T-helper 1 cell treated with Interleukin-12 subunit alpha and Interleukin-12 subunit beta and Interleukin-4 antibody, amounts not matched to agents 30 ng/mL and 1 ng/mL, for 36 hours (primary cell): Measurements from ENCODE around the gene MAML3. TPM values are rescaled to one million over a fixed set of nuclear protein-coding genes. Genes with fewer than 3 reads are reported as not detected.

Experiments
- intact Hi-C: fragments of 100-400 bp; cut with micrococcal nuclease; formaldehyde crosslinking; loops from one replicate; pipeline ENCODE4 v1.15.1; 2024
- total RNA-seq: library from RNA; stranded (reverse); gene quantifications from 2 replicates; pipeline ENCODE4 v1.2.3, GENCODE V29; 2022

The MAML3 gene
- total RNA-seq, 1 donor from 2014 or later = 0.83 TPM

- intact Hi-C loops = no loop called here
These were observed 210.7 kb downstream of the MAML3 start for GRCh38 chr4:139943277-139943676.

DNA sequence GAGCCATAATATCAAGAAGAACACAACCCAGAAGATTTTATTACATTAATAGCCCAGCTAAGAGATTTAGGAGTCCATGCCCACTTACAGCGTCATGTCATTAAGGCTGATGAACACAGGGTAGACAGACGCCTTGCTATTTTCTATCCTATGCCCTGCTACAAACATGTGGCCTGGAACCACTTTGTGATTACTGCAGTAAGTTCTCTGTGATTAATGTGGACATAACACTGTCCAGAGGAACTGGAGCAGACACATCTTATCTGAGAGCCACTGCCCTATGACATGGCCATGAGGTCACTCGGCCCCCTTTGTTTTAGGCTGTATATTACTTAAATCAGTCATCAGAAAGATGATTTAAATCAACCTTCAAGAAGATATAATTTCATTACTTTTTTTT is 211.7 kb downstream of the MAML3 start:
- intact Hi-C loops = no loop called here

- intact Hi-C loops = no loop called here
These were observed 213.4 kb downstream of the MAML3 start for GRCh38 chr4:139940600-139940999.

GRCh38 chr4:139938414-139938813 is 215.6 kb downstream of the MAML3 start:
- intact Hi-C loops = no loop called here

GRCh38 chr4:139935911-139936310 is 218.1 kb downstream of the MAML3 start:
- intact Hi-C loops = no loop called here

DNA sequence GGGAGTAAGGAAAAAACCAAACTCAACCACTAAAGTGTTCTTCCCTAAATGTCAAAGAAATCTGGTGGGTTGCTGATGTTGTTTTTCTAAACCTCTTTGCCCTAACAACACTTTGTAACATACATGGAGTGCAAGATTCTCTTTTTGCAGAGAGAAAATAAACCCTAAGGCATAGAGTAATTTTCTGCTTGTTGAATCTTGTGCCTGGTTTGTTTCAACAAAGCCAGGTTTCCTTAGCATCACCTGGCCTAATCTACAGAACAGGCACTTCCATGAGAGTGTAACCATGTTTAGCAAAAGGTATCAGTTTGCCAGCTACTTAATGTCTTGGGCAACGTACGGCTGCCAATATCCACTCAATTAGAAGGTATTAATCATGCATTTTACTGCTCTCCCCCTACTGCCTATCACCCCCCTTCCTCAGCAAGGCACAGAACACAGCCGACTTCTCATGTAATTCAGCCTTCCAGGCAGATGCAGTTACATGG is 219.2 kb downstream of the MAML3 start:
- intact Hi-C loops = no loop called here

GRCh38 chr4:139934057-139934707 is 219.8 kb downstream of the MAML3 start:
- intact Hi-C loops = no loop called here

DNA sequence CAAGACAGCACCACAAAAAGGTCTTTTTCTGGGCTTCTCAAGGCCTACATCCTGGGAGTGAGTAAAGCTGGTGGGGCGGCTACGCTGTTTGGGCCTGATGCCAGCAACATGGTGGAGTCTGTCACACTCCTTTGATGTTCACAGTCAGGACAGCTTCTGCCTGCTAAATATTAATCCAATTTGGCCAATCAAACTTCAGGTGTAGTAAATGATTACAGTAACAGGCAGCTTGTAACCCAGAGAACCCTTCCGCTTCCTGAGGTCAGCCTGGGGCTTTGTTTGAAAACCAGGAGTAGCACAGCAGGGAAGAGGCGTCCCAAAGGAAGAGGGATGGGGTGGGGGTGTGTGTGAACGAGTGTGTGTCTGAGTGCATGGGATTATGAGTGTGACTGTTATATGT is 220.4 kb downstream of the MAML3 start:
- intact Hi-C loops = no loop called here

- intact Hi-C loops = no loop called here
These were observed 220.9 kb downstream of the MAML3 start for GRCh38 chr4:139933104-139933503.

DNA sequence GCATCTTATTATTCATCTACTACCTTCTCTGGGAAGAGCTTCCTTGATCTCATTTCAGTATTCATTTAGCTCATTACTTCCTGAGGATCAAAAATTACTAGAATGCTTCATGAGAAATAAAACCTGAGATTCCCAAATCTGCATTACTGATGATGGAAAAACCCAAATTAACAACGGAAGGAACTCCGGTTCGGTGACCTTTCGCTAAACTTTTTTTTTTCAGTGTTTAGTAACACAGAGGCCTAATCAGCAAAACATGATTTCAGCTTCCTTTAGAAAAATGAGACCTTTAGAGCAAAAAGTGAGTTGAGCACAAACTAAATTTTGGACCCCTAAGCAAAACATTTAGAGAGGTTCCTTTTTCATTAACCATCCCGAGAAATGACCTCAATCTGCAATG is 229.2 kb downstream of the MAML3 start:
- intact Hi-C loops = no loop called here

- intact Hi-C loops = no loop called here
These were observed 231.5 kb downstream of the MAML3 start for GRCh38 chr4:139922406-139923024.

DNA sequence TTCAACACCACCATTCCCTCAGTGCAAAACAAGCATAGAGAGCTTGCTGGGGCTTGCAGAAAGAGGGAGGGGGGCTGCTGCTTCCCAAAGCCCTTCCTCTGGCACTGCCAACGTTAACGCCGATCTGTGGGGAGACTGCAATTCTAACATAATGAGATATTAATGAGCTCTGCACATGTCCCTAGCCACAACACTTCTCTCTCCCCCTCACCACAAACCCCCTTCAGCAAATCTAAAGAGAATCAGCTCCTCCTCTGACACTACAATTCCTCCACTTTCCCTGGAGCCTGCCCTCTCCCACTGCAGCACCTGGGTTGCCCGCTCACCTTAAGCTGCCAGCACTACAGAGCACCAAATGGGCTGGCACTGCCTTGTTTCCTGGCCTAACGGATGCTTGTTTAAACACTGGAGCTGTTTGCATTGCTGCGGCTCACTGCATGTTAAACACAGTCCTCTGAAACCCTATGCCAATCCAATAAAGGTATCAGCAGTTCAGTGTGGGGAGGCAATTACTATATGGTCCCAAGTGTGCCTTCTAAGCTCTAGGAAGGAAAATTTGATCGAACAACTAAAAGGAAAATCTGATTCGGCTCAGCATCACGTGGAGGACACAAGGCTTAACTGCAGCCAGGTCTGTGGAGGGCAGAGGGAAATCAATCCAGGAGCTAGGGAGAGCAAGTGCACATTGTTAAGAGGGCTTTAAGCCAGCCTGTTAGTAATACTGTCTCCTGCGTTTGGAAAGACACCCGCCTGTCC is 232.4 kb downstream of the MAML3 start:
- intact Hi-C loops = no loop called here

DNA sequence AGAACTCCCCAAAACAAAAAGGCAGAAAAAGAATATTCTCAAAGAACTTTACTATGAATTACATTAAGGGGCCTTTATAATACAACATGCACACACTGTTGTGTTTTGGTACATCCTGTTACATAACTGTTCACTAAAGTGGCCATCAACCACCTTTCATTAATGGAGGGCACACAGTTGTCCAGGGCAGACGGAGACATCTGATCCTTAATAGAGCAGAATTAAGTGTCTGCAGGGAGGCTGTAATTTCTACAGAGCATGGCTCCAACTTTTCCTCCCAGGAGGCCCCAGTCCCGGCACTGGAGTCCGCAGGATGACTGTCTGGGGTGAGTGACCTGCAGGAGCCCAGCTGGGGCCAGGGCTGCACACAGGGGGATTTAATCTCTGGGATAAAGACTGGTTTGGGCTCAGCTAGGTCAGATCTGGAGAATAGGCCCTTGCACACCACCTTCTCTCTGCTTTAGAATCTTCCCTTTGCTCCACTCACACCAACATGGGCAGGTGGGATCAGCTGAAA is 233.4 kb downstream of the MAML3 start:
- intact Hi-C loops = no loop called here

- intact Hi-C loops = no loop called here
These were observed 234.5 kb downstream of the MAML3 start for GRCh38 chr4:139919521-139919920.

GRCh38 chr4:139919004-139919403 is 235.0 kb downstream of the MAML3 start:
- intact Hi-C loops = no loop called here

DNA sequence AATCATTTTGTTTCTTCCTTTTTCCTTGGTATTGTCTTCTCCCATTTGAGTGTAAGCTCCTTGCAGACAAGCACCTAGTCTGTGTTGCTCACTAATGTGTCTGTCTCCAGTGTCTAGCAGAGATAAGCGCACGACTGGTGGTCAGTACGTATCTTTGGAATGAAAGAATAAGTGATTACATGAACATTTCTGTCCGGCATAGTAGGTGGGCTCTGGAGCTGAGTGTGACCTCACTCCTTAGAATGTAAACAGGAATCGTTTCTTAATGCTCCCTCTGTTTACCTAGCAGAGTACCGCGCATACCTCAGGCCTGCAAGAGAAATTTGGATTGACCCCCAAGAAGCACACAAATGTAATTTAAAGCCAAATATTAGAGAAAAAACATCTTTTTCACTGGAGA is 235.4 kb downstream of the MAML3 start:
- intact Hi-C loops = no loop called here

GRCh38 chr4:139917896-139918295 is 236.1 kb downstream of the MAML3 start:
- intact Hi-C loops = no loop called here

GRCh38 chr4:139916041-139916440 is 237.9 kb downstream of the MAML3 start:
- intact Hi-C loops = no loop called here

- intact Hi-C loops = no loop called here
These were observed 238.9 kb downstream of the MAML3 start for GRCh38 chr4:139915037-139915436.

DNA sequence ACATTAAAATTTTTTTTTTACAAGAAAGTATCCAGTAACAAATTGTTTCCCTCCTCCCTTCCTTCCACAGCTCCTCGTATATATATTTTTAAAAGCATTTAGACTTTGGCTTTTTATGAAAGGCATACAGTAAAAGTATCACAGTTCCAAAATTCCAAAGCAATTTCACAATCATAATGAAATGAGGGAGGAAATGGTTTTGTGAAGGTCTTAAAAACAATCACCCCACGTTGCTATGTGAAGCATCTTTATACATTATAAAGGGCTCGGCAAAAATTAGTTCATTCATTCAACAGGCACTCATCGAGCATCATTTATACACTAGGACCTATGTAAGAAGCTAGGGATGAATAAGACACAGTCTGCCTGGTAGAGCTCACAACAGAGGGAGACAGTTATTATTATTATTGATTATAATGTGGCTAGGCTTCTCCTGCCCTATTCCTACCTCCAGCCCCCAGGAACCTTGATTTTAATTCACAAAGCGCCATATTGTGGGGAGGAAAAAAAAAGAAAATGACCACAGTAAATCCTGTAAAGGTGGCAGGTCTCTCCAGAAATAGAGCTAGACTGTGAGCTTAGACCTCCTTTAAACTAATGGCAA is 239.9 kb downstream of the MAML3 start:
- intact Hi-C loops = no loop called here

DNA sequence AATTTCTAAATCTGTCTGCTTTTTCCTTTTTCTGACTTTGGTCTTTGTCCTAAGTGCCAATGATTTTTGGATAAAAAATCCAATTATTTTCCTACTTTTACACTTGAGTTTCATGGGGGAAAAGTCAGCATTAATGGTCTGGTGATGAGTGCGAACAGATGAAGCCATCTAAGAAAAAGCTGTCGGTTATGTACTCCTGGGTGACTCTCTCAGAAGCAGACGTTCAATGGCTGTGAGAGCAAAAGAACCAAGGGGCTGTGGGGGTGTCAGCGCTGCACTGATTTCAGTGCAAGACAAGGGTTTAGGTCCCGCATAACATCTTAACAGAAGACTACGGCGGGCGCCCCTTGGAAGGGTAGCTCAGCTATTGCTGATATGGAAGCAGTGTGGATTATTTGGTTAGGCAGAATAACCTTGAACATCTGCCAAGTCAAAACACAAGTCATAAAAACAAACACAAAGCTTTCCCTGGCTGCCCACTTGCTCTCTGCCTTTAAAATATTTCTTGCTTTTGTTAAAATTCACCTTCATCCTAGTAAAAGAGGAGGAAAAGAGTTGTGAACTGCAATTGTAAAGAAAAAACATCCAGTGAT is 240.5 kb downstream of the MAML3 start:
- intact Hi-C loops = no loop called here
